HEK293 (cell line): ENCODE data around the gene DBET.
"Not testable (repeated sequence)": the region's sequence is repeated elsewhere in the genome, so short reads cannot be mapped to it uniquely, and the experiment has no call there.

Experiments
- ZNF146 ChIP-seq: fragments of 450-650 bp; formaldehyde crosslinking; IDR thresholded peaks from 2 replicates; pipeline ENCODE4 v1.5.1; 2016; ENCODE audit warnings: missing biosample characterization, missing genetic modification characterization
- ZNF510 ChIP-seq: fragments of 450-650 bp; formaldehyde crosslinking; IDR thresholded peaks from 2 replicates; pipeline ENCODE4 v1.5.1; 2018; ENCODE audit warnings: mild to moderate bottlenecking, missing genetic modification characterization, missing biosample characterization; ENCODE audit not compliant: insufficient replicate concordance
- TF ChIP-seq, protein P1 (sequence below): fragments of 450-650 bp; formaldehyde crosslinking; IDR thresholded peaks from 2 replicates; pipeline ENCODE4 v1.5.1; 2016; ENCODE audit warnings: missing biosample characterization, missing genetic modification characterization

DNA sequence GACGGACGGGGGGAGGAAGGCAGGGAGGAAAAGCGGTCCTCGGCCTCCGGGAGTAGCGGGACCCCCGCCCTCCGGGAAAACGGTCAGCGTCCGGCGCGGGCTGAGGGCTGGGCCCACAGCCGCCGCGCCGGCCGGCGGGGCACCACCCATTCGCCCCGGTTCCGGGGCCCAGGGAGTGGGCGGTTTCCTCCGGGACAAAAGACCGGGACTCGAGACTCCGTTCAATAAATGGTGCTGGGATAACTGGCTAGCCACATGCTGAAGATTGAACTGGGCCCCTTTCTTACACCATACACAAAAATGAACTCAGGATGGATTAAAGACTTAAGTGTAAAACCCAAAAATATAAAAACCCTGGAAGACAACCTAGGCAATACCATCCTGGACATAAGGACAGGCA is 28.8 kb downstream of the DBET start:
- not testable (repeated sequence) for TF ChIP-seq ZNF510; ZNF146 (tag by site-specific recombination)
- TF ChIP-seq, protein P1, sequence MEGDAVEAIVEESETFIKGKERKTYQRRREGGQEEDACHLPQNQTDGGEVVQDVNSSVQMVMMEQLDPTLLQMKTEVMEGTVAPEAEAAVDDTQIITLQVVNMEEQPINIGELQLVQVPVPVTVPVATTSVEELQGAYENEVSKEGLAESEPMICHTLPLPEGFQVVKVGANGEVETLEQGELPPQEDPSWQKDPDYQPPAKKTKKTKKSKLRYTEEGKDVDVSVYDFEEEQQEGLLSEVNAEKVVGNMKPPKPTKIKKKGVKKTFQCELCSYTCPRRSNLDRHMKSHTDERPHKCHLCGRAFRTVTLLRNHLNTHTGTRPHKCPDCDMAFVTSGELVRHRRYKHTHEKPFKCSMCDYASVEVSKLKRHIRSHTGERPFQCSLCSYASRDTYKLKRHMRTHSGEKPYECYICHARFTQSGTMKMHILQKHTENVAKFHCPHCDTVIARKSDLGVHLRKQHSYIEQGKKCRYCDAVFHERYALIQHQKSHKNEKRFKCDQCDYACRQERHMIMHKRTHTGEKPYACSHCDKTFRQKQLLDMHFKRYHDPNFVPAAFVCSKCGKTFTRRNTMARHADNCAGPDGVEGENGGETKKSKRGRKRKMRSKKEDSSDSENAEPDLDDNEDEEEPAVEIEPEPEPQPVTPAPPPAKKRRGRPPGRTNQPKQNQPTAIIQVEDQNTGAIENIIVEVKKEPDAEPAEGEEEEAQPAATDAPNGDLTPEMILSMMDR (tag by site-specific recombination): not testable (repeated sequence)
